ENCODE results near the gene MDFIC. TPM values are rescaled to one million over a fixed set of nuclear protein-coding genes. Genes with fewer than 3 reads are reported as not detected.

MDFIC gene
- total RNA-seq, 1 experiment from 2014 or later, result 32.4 TPM

GRCh38 chr7:115042596-115042995 lies 120.7 kb downstream of the MDFIC start:
- in situ Hi-C loops (cut with HindIII; ENCODE audit: low pct_unique_long_range_greater_than_20kb, low sequenced_read_pairs), result no loop called here
- no peak for DNase-seq (ENCODE audit: low read depth, low spot score)

DNA sequence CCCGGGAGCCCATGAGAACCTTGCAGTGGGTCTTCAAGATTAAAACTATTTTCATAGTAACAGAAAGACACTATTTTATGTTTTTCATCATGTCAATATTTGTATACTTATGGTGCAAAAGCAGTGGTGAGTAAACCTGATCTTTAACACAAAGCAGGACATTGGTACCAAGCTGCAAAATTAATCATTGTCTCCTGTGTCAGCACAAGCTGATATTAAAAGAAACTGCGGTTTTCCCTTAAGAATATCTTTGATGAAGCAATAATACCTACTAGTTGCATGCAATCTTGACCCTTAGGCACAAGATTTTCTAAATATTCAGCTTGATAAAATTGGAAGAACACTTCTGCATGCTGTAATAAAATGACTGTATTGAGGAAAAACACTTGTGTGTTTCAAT lies 121.7 kb downstream of the MDFIC start:
- in situ Hi-C loops (cut with HindIII; ENCODE audit: low pct_unique_long_range_greater_than_20kb, low sequenced_read_pairs), result no loop called here
- no peak for DNase-seq (ENCODE audit: low read depth, low spot score)

DNA sequence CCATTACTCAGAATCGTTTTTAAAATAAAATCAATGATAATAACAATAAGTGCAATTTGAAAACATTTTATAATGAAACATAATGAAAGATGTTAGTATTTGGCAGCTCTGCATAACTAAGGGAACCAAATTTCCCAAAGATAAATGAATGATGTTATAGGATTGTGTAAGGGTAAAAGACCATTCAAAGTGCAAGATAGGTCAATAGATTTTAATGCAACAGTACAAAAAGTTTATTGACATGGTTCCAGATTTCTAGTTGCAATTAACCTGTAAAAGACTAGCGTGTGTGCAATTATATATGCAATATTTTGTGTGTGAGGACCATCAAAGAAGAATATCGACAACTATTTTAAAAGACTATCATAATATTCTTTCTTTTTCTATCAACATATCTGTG lies 122.3 kb downstream of the MDFIC start:
- in situ Hi-C loops (cut with HindIII; ENCODE audit: low pct_unique_long_range_greater_than_20kb, low sequenced_read_pairs), result no loop called here
- no peak for DNase-seq (ENCODE audit: low read depth, low spot score)

GRCh38 chr7:115047958-115048720 lies 126.2 kb downstream of the MDFIC start:
- DNase-seq (ENCODE audit: low read depth, low spot score), result no peak
- in situ Hi-C loops (cut with HindIII; ENCODE audit: low pct_unique_long_range_greater_than_20kb, low sequenced_read_pairs), result no loop called here

GRCh38 chr7:115052706-115053105 lies 130.8 kb downstream of the MDFIC start:
- in situ Hi-C loops (cut with HindIII; ENCODE audit: low pct_unique_long_range_greater_than_20kb, low sequenced_read_pairs), result no loop called here
- peak; percentile 22 for DNase-seq (ENCODE audit: low read depth, low spot score)

DNA sequence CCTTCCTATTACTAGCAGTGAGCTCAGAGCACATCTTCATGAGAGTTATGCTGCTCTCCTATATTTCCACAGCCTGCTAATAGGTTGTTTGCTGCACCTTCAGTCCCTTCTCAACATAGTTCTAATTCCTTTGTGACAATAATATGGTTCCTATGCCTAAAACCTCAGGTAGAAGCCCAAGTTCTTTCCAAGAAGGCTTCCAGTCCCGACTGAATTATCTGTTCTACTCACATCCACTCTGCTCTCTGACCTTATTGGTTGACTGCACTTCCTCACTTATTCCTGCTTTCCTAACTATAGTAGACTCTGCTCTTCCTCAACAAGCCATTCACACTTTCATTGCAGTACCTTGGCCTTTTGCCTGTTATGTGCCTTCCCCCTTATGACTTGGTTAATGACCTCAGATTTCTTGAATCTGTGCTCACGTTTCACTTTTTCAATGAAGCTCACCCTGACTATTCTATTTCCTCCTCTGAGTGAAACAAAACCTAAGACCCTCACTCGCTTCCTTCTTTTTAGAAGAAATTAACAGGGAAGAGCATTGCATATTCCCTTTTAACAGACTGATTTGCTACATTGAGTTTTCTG lies 132.7 kb downstream of the MDFIC start:
- in situ Hi-C loops (cut with HindIII; ENCODE audit: low pct_unique_long_range_greater_than_20kb, low sequenced_read_pairs), result no loop called here
- no peak for DNase-seq (ENCODE audit: low read depth, low spot score)

DNA sequence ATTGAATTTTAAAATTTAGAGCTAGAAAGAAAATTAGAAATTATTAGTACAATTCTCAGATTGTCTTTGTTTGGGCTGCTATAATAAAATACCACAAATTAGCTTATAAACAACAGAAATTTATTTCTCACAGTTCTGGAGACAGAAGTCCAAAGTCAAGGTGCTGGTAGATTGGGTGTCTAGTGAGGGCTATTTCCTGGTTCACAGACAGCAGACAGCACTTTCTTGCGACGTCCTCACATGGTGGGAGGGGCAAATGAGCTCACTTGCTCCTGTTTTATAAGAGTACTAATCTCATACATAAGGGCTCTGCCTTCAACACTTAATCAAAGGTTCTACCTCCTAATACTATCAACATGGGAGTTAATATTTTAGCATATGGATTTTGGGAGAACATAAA lies 134.1 kb downstream of the MDFIC start:
- no peak for DNase-seq (ENCODE audit: low read depth, low spot score)
- in situ Hi-C loops (cut with HindIII; ENCODE audit: low pct_unique_long_range_greater_than_20kb, low sequenced_read_pairs), result no loop called here

- no peak for DNase-seq (ENCODE audit: low read depth, low spot score)
- in situ Hi-C loops (cut with HindIII; ENCODE audit: low pct_unique_long_range_greater_than_20kb, low sequenced_read_pairs), result no loop called here
Observed at GRCh38 chr7:115058726-115059125, 136.8 kb downstream of the MDFIC start.

DNA sequence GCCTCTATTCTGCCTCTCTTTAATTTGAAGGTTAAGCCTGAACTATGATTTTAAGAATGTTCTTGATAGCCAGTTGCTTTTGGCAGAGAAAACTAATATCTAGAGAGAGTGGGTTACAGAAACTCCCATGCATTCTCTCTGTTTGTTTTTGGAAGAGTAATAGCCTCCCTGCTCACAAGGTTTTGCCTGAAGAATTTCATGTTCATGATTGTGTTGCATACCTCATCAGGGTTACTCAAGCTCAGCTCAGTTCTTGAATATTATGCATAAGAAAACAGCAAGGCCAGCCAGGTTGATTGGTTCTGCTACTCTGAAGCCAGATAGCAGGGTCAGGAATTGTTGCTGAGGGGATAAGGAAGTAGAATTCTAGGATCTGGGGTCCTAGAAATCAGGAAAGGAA lies 137.4 kb downstream of the MDFIC start:
- in situ Hi-C loops (cut with HindIII; ENCODE audit: low pct_unique_long_range_greater_than_20kb, low sequenced_read_pairs), result no loop called here
- DNase-seq (ENCODE audit: low read depth, low spot score), result no peak

- no peak for DNase-seq (ENCODE audit: low read depth, low spot score)
- in situ Hi-C loops (cut with HindIII; ENCODE audit: low pct_unique_long_range_greater_than_20kb, low sequenced_read_pairs), result no loop called here
Observed at GRCh38 chr7:115060095-115060870, 138.4 kb downstream of the MDFIC start.

DNA sequence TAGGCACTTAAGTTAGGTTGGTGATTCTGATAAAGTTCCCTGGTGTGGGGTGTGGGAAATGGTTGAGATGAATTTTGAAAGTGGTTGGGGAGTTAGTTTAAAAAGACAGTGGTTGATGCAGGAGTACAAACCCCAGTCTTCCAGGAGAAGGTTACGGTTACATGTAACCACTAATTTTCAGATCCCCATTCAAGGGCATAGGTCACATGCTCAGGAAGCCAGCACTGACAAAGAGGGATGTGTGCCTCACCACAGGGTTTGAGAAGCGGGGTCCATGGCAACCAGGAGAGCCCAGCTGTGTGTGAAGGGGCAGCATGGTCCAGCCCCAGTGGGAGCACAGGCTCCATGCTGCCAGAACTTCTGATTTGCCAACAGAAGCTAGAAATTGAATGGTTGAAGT lies 144.2 kb downstream of the MDFIC start:
- in situ Hi-C loops (cut with HindIII; ENCODE audit: low pct_unique_long_range_greater_than_20kb, low sequenced_read_pairs), result no loop called here
- peak; percentile 22 for DNase-seq (ENCODE audit: low read depth, low spot score)

DNA sequence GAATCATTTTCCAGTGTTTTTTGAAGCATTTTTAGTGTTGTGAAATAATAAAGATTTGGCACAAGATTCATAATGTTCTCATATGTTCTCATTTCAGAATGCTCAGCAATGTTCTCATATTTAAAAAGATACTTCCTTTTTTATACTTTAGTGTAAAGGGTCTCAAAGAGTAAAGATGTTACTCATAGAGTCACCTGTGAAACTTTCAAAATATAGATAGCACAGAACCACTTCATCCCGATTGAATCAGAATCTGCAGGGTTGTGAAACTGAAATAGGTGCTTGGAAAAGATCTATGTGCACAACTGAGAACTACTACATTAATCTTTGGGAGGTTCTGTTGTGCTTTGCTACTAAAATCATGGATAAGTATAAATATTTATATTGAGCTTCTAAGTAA lies 144.7 kb downstream of the MDFIC start:
- in situ Hi-C loops (cut with HindIII; ENCODE audit: low pct_unique_long_range_greater_than_20kb, low sequenced_read_pairs), result no loop called here
- no peak for DNase-seq (ENCODE audit: low read depth, low spot score)

DNA sequence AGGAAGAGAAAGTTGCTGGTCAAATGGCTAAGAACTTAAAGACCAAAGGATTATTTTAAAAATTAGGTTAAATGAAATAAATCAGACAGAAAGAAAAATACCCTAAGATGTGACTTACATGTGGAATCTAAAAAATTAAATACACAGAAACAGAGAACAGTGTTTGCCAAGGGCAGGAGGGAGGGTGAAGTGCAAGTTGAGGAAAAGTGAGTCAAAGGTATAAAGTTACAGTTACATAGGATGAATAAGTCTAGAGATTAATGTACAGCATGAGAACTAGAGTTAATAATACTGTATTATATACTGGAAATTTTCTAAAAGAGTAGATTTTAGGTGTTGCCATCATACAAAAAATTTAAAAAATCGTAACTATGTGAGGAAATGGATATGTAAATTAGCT lies 146.3 kb downstream of the MDFIC start:
- in situ Hi-C loops (cut with HindIII; ENCODE audit: low pct_unique_long_range_greater_than_20kb, low sequenced_read_pairs), result no loop called here
- no peak for DNase-seq (ENCODE audit: low read depth, low spot score)

All from SK-MEL-5 (cell line).